SU-DHL-6 (cell line): ENCODE results near the gene HECW1.

ENCODE experiments used
- H2AFZ ChIP-seq: fragments of 200-600 bp; sonication (generic); 2 replicates; pipeline ENCODE4 v1.6.1; 2014; ENCODE audit warnings: low read depth, mild to moderate bottlenecking, moderate library complexity, mixed read lengths, antibody characterized with exemption, low read length; ENCODE audit not compliant: severe bottlenecking
- H3F3A ChIP-seq: fragments of 200-600 bp; shearing (Covaris generic); 2 replicates; pipeline ENCODE4 v1.6.0; 2016; ENCODE audit warnings: antibody characterized with exemption, mild to moderate bottlenecking; ENCODE audit not compliant: insufficient read depth
- H3K27ac ChIP-seq: fragments of 200-600 bp; sonication (generic); 2 replicates; pipeline ENCODE4 v1.5.1; 2016; ENCODE audit warnings: low read depth, mild to moderate bottlenecking, low read length, moderate library complexity, mixed read lengths
- H3K27me3 ChIP-seq: fragments of 200-600 bp; sonication (generic), shearing (Covaris generic); 2 replicates; pipeline ENCODE4 v1.6.0; 2014; ENCODE audit warnings: mild to moderate bottlenecking, low read length
- H3K36me3 ChIP-seq: fragments of 200-600 bp; sonication (generic); 2 replicates; pipeline ENCODE4 v1.6.1; 2014; ENCODE audit warnings: mild to moderate bottlenecking, low read length, mixed read lengths
- H3K4me2 ChIP-seq: fragments of 300-600, 200-600 bp; shearing (Covaris generic), sonication (generic); 2 replicates; pipeline ENCODE4 v1.6.0; 2014; ENCODE audit warnings: low read length, low read depth, mild to moderate bottlenecking; ENCODE audit not compliant: poor library complexity, severe bottlenecking
- H3K4me3 ChIP-seq: fragments of 200-600 bp; sonication (generic); 2 replicates; pipeline ENCODE4 v1.5.1; 2014; ENCODE audit warnings: antibody characterized with exemption, low read length, mild to moderate bottlenecking, mixed read lengths; ENCODE audit not compliant: insufficient read depth, poor library complexity, severe bottlenecking
- H3K79me2 ChIP-seq: fragments of 200-600 bp; sonication (generic); 2 replicates; pipeline ENCODE4 v1.6.1; 2014; ENCODE audit warnings: mild to moderate bottlenecking, low read length, moderate library complexity; ENCODE audit not compliant: insufficient read depth
- H3K9ac ChIP-seq: fragments of 200-600 bp; sonication (generic); 2 replicates; pipeline ENCODE4 v1.7.0; 2014; ENCODE audit warnings: mild to moderate bottlenecking, low read length
- H3K9me2 ChIP-seq: fragments of 200-600 bp; sonication (generic); replicated peaks from 2 replicates; pipeline ENCODE4 v1.6.1; 2014; ENCODE audit warnings: low read length; ENCODE audit not compliant: insufficient read depth
- H3K9me3 ChIP-seq: fragments of 200-600 bp; sonication (generic); 2 replicates; pipeline ENCODE4 v1.6.1; 2014; ENCODE audit warnings: low read length, mixed read lengths; ENCODE audit not compliant: insufficient read depth
- H4K20me1 ChIP-seq: fragments of 200-600 bp; sonication (generic); 2 replicates; pipeline ENCODE4 v1.6.1; 2014; ENCODE audit warnings: low read depth, mild to moderate bottlenecking, antibody characterized with exemption, low read length, moderate library complexity, mixed read lengths
- EZH2phosphoT487 ChIP-seq: fragments of 200-600 bp; sonication (generic), shearing (Covaris generic); conservative IDR thresholded peaks from 2 replicates; pipeline ENCODE4 v1.6.1; 2018; ENCODE audit warnings: mild to moderate bottlenecking, antibody characterized with exemption, low read length, moderate library complexity, mixed read lengths
- TF ChIP-seq, protein P1 (sequence below): fragments of 200-600 bp; sonication (generic); IDR thresholded peaks from one replicate; pipeline ENCODE4 v1.5.1; 2017; ENCODE audit warnings: antibody characterized with exemption, mild to moderate bottlenecking, low read length, moderate library complexity; ENCODE audit not compliant: insufficient read depth, poor library complexity, severe bottlenecking

HECW1 gene

GRCh38 chr7:43308913-43309705, 196.7 kb downstream of the HECW1 start:
- Histone ChIP-seq H3K4me2 (no peak overlapping the region), H3K9ac (no peak overlapping the region), H4K20me1 (0 out of 2 replicates have a peak, but pooled peaks cover 2% of the 10 kb centered on the region), H3K79me2 (no peaks in the 10 kb centered on the region), H3K36me3 (no peaks in the 10 kb centered on the region), H2AFZ (no peak overlapping the region), H3K27me3 (no peaks in the 10 kb centered on the region), H3K4me3 (no peak overlapping the region), H3K9me3 (no peaks in the 10 kb centered on the region), H3F3A (no peaks in the 10 kb centered on the region), H3K27ac (no peak overlapping the region), H3K9me2 (no peaks in the 10 kb centered on the region)
- no peak for TF ChIP-seq EZH2phosphoT487
- TF ChIP-seq, protein P1, sequence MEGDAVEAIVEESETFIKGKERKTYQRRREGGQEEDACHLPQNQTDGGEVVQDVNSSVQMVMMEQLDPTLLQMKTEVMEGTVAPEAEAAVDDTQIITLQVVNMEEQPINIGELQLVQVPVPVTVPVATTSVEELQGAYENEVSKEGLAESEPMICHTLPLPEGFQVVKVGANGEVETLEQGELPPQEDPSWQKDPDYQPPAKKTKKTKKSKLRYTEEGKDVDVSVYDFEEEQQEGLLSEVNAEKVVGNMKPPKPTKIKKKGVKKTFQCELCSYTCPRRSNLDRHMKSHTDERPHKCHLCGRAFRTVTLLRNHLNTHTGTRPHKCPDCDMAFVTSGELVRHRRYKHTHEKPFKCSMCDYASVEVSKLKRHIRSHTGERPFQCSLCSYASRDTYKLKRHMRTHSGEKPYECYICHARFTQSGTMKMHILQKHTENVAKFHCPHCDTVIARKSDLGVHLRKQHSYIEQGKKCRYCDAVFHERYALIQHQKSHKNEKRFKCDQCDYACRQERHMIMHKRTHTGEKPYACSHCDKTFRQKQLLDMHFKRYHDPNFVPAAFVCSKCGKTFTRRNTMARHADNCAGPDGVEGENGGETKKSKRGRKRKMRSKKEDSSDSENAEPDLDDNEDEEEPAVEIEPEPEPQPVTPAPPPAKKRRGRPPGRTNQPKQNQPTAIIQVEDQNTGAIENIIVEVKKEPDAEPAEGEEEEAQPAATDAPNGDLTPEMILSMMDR: no peak

DNA sequence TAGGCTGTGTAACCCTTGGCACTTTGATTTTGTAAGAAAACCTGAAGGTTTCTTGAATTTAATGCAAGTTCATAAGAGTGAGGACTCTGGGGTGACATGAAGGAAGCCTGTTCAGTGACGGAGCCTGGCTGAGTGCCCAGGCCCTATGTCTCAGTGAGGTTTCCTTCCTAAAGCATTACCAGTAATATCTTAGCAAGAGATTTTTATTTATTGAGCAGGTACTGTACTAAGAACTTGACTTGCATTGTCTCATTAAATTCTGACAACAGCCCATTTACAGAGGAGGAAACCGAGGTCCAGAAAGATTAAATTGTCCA, 197.2 kb downstream of the HECW1 start:
- Histone ChIP-seq H3K36me3 (no peaks in the 10 kb centered on the region), H3K4me2 (no peak overlapping the region), H4K20me1 (0 out of 2 replicates have a peak, but pooled peaks cover 2% of the 10 kb centered on the region), H3F3A (no peaks in the 10 kb centered on the region), H3K79me2 (no peaks in the 10 kb centered on the region), H3K9me3 (no peaks in the 10 kb centered on the region), H3K27ac (no peak overlapping the region), H3K27me3 (no peaks in the 10 kb centered on the region), H3K4me3 (no peak overlapping the region), H2AFZ (no peak overlapping the region), H3K9me2 (no peaks in the 10 kb centered on the region), H3K9ac (no peak overlapping the region)
- TF ChIP-seq EZH2phosphoT487: no peak
- TF ChIP-seq, protein P1: no peak

GRCh38 chr7:43311052-43311451, 198.6 kb downstream of the HECW1 start:
- Histone ChIP-seq H3K9ac (no peak overlapping the region), H3K9me3 (no peaks in the 10 kb centered on the region), H3K27ac (no peak overlapping the region), H3K4me2 (no peak overlapping the region), H4K20me1 (0 out of 2 replicates have a peak, but pooled peaks cover 2% of the 10 kb centered on the region), H3K36me3 (no peaks in the 10 kb centered on the region), H2AFZ (no peak overlapping the region), H3F3A (no peaks in the 10 kb centered on the region), H3K79me2 (no peaks in the 10 kb centered on the region), H3K4me3 (no peak overlapping the region), H3K27me3 (no peaks in the 10 kb centered on the region), H3K9me2 (no peaks in the 10 kb centered on the region)
- TF ChIP-seq EZH2phosphoT487: no peak
- TF ChIP-seq, protein P1: no peak
